MCF 10A (cell line): ENCODE measurements around the gene P3H2. TPM values are rescaled to one million over a fixed set of nuclear protein-coding genes. Genes with fewer than 3 reads are reported as not detected.
A peak's percentile ranks its signal among the peaks of the same experiment; 100 is the strongest.

ENCODE experiments used
- BruUV-seq: library from RNA; stranded (reverse); fragments of 400-500 nt; replicated peaks from 2 replicates; lab custom pipeline; 2021; lab: Mats Ljungman, UMichigan
- CTCF ChIA-PET: fragments of 300-600 bp; sonication (Branson Sonifier 250); formaldehyde crosslinking; extraction: SDS; loops from one replicate; lab custom pipeline; 2021; ENCODE audit warnings: antibody characterized with exemption, inconsistent platforms; lab: Yijun Ruan, JAX
- POLR2A ChIA-PET: fragments of 300-600, 350-650 bp; sonication (Branson Sonifier 250); formaldehyde crosslinking; extraction: SDS; loops from one replicate; lab custom pipeline; 2020; ENCODE audit warnings: antibody characterized with exemption, inconsistent platforms; lab: Yijun Ruan, JAX
- DNase-seq: peaks from one replicate; pipeline ENCODE4 v3.0.0-alpha.2; 2018; ENCODE audit not compliant: unreplicated experiment
- H3K27ac Mint-ChIP-seq: one replicate; pipeline ENCODE4 v1.8.0; 2022; ENCODE audit warnings: mild to moderate bottlenecking, low read depth, mixed read lengths; ENCODE audit not compliant: unreplicated experiment
- H3K27me3 Mint-ChIP-seq: one replicate; pipeline ENCODE4 v1.8.0; 2022; ENCODE audit warnings: mixed read lengths; ENCODE audit not compliant: insufficient read depth, unreplicated experiment
- H3K36me3 Mint-ChIP-seq: one replicate; pipeline ENCODE4 v1.8.0; 2022; ENCODE audit warnings: mild to moderate bottlenecking, moderate library complexity, mixed read lengths; ENCODE audit not compliant: insufficient read depth, unreplicated experiment
- H3K4me1 Mint-ChIP-seq: one replicate; pipeline ENCODE4 v1.8.0; 2022; ENCODE audit warnings: mixed read lengths; ENCODE audit not compliant: insufficient read depth, unreplicated experiment
- H3K4me3 Mint-ChIP-seq: one replicate; pipeline ENCODE4 v1.8.0; 2022; ENCODE audit warnings: mild to moderate bottlenecking, moderate library complexity, mixed read lengths; ENCODE audit not compliant: unreplicated experiment
- H3K9me3 Mint-ChIP-seq: one replicate; pipeline ENCODE4 v1.8.0; 2022; ENCODE audit warnings: mixed read lengths; ENCODE audit not compliant: unreplicated experiment
- intact Hi-C: fragments of 100-400 bp; cut with micrococcal nuclease; formaldehyde crosslinking; loops from 2 replicates; pipeline ENCODE4 v1.14.1; 2022
- total RNA-seq: library from RNA; stranded (reverse); gene quantifications from 2 replicates; pipeline ENCODE4 v1.2.3, GENCODE V29; 2022
- TF ChIP-seq, protein P1 (sequence below): fragments of 200-600 bp; IDR thresholded peaks from one replicate; pipeline ENCODE4 v1.8.0; 2022; ENCODE audit warnings: antibody characterized with exemption, mild to moderate bottlenecking; ENCODE audit not compliant: unreplicated experiment

P3H2 gene
- total RNA-seq, 1 experiment from 2014 or later: 60.2 TPM

DNA sequence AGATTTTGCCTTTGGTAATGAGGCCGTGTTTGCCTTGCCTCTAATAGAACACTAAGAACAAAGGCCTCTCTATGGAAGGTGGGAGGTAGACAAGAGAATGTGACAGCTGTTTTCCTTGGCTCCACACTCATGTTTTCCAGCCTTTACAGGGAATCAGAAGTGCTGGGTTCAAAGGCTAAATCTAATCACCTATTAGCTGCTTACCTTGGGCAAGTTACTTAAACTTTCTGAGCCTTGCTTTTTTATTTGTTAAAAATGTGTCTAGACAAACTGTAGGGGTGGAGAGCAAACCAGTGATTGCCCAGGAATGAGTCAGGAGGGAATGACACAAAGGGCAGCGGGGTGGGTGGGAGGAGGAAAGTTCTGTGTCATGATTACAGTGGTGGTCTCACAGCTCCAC lies 179.0 kb downstream of the P3H2 start:
- Mint-ChIP-seq H3K4me1 (peaks cover 42% of the 10 kb centered on the region), H3K27ac (peak overlapping the region; percentile 80), H3K36me3 (no peaks in the 10 kb centered on the region), H3K4me3 (no peak overlapping the region), H3K27me3 (no peaks in the 10 kb centered on the region), H3K9me3 (no peaks in the 10 kb centered on the region)
- intact Hi-C loops: loop anchor here (10.0 kb wide), 1 partner anchor 277 kb away; no protein-coding TSS in a partner anchor
- TF ChIP-seq, protein P1, sequence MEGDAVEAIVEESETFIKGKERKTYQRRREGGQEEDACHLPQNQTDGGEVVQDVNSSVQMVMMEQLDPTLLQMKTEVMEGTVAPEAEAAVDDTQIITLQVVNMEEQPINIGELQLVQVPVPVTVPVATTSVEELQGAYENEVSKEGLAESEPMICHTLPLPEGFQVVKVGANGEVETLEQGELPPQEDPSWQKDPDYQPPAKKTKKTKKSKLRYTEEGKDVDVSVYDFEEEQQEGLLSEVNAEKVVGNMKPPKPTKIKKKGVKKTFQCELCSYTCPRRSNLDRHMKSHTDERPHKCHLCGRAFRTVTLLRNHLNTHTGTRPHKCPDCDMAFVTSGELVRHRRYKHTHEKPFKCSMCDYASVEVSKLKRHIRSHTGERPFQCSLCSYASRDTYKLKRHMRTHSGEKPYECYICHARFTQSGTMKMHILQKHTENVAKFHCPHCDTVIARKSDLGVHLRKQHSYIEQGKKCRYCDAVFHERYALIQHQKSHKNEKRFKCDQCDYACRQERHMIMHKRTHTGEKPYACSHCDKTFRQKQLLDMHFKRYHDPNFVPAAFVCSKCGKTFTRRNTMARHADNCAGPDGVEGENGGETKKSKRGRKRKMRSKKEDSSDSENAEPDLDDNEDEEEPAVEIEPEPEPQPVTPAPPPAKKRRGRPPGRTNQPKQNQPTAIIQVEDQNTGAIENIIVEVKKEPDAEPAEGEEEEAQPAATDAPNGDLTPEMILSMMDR: no peak
- no TSS peak for BruUV-seq
- peak; percentile 57 for DNase-seq
- CTCF ChIA-PET: interaction anchor here (0.7 to 2.6 kb wide), 8 partner anchors 8 to 673 kb away, joined by 3 to 16 read pairs (median 3); no protein-coding TSS in a partner anchor
- POLR2A ChIA-PET: interaction anchor here (0.6 to 7.3 kb wide), 8 partner anchors 32 to 673 kb away, joined by 3 to 57 read pairs (median 6); no protein-coding TSS in a partner anchor

GRCh38 chr3:189941125-189941524 lies 179.6 kb downstream of the P3H2 start:
- Mint-ChIP-seq H3K36me3 (no peaks in the 10 kb centered on the region), H3K9me3 (no peaks in the 10 kb centered on the region), H3K27me3 (no peaks in the 10 kb centered on the region), H3K27ac (peak overlapping the region; percentile 80), H3K4me1 (peaks cover 47% of the 10 kb centered on the region), H3K4me3 (no peak overlapping the region)
- BruUV-seq: no TSS peak
- DNase-seq: no peak
- TF ChIP-seq, protein P1: no peak
- ChIA-PET POLR2A (interaction anchor here (0.6 to 7.3 kb wide), 10 partner anchors 15 to 673 kb away, joined by 3 to 57 read pairs (median 4); no protein-coding TSS in a partner anchor), CTCF (interaction anchor here (0.6 to 2.6 kb wide), 11 partner anchors 9 to 986 kb away, joined by 3 to 16 read pairs (median 3); no protein-coding TSS in a partner anchor)
- intact Hi-C loops: loop anchor here (10.0 kb wide), 1 partner anchor 276 kb away; no protein-coding TSS in a partner anchor

GRCh38 chr3:189937302-189938127 lies 183.2 kb downstream of the P3H2 start:
- CTCF ChIA-PET: interaction anchor here (0.7 to 2.8 kb wide), 3 partner anchors 11 to 660 kb away, joined by 3 to 9 read pairs (median 3); no protein-coding TSS in a partner anchor
- H3K4me3 Mint-ChIP-seq: peak overlapping the region; percentile 33
- peak; percentile 100 for DNase-seq
- peaks cover 39% of the 10 kb centered on the region for H3K4me1 Mint-ChIP-seq
- H3K27me3 Mint-ChIP-seq: no peaks in the 10 kb centered on the region
- peak overlapping the region; percentile 95 for H3K27ac Mint-ChIP-seq
- no TSS peak for BruUV-seq
- TF ChIP-seq, protein P1: no peak
- H3K9me3 Mint-ChIP-seq: no peaks in the 10 kb centered on the region
- intact Hi-C loops: loop anchor here (1.0 to 5.0 kb wide), 8 partner anchors 22 to 669 kb away; no protein-coding TSS in a partner anchor
- H3K36me3 Mint-ChIP-seq: peaks cover 7% of the 10 kb centered on the region
- POLR2A ChIA-PET: interaction anchor here (0.6 to 7.3 kb wide), 30 partner anchors 10 to 669 kb away, joined by 3 to 66 read pairs (median 6); no protein-coding TSS in a partner anchor
